Vagina (tissue), 2 donors: ENCODE data around the gene ABCC3. TPM values are rescaled to one million over a fixed set of nuclear protein-coding genes. Genes with fewer than 3 reads are reported as not detected.

Experiments
- DNase-seq, 2 donors: peaks; one replicate each; pipeline ENCODE4 v3.0.0-alpha.2; 2017; ENCODE audit errors: extremely low spot score in 2 of 2
- H3K27ac ChIP-seq: fragments of 200-600 bp; sonication (generic); one replicate; pipeline ENCODE4 v1.5.1; 2019
- H3K27me3 ChIP-seq: fragments of 200-600 bp; sonication (generic); one replicate; pipeline ENCODE4 v1.5.1; 2019
- H3K36me3 ChIP-seq, 2 donors: fragments of 200-600 bp; sonication (generic); one replicate each; pipeline ENCODE4 v1.5.1; 2017 to 2019
- H3K4me1 ChIP-seq: fragments of 200-600 bp; sonication (generic); one replicate; pipeline ENCODE4 v1.5.1; 2019
- H3K4me3 ChIP-seq, 2 donors: fragments of 200-600 bp; sonication (generic); 1 replicate in 1 of 2; 2 replicates in 1 of 2; pipeline ENCODE4 v1.5.1; 2016 to 2019
- H3K9me3 ChIP-seq: fragments of 200-600 bp; sonication (generic); one replicate; pipeline ENCODE4 v1.5.1; 2019
- POLR2A ChIP-seq, 2 donors: fragments of 450-650 bp; IDR thresholded peaks; one replicate each; pipeline ENCODE4 v1.6.1; 2017; ENCODE audit warnings: antibody characterized with exemption in 2 of 2, mild to moderate bottlenecking in 2 of 2, moderate library complexity in 2 of 2
- POLR2AphosphoS5 ChIP-seq, 2 donors: sonication (generic); formaldehyde crosslinking; IDR thresholded peaks; one replicate each; pipeline ENCODE4 v1.9.0; 2017; ENCODE audit warnings: antibody characterized with exemption in 2 of 2, mild to moderate bottlenecking in 2 of 2, low read depth in 1 of 2; ENCODE audit not compliant: insufficient read depth in 1 of 2
- intact Hi-C: fragments of 100-400 bp; cut with DNase I; formaldehyde crosslinking; loops from one replicate; pipeline ENCODE4 v1.15.1; 2023
- total RNA-seq: library from RNA; depleted of rRNA; stranded (reverse); fragments of >200 nt; gene quantifications from one replicate; pipeline ENCODE4 v1.2.3, GENCODE V29; 2016
- TF ChIP-seq, protein P1 (sequence below), 3 experiments: fragments of 450-650 bp in 2 of 3; fragments of 200-600 bp in 1 of 3; sonication (generic) in 1 of 3; IDR thresholded peaks; one replicate each; pipeline ENCODE4 v1.5.1; 2017 to 2019; ENCODE audit warnings: antibody characterized with exemption in 3 of 3, mild to moderate bottlenecking in 2 of 3, moderate library complexity in 2 of 3

Gene ABCC3
- total RNA-seq, 1 donor from 2014 or later: 47.6 TPM

- no peak for DNase-seq
- Histone ChIP-seq H3K27ac (no peak overlapping the region), H3K9me3 (no peaks in the 10 kb centered on the region), H3K36me3 (no peaks in the 10 kb centered on the region), H3K4me3 (no peak overlapping the region), H3K4me1 (peaks cover 11% of the 10 kb centered on the region), H3K27me3 (no peaks in the 10 kb centered on the region)
- TF ChIP-seq, protein P1, sequence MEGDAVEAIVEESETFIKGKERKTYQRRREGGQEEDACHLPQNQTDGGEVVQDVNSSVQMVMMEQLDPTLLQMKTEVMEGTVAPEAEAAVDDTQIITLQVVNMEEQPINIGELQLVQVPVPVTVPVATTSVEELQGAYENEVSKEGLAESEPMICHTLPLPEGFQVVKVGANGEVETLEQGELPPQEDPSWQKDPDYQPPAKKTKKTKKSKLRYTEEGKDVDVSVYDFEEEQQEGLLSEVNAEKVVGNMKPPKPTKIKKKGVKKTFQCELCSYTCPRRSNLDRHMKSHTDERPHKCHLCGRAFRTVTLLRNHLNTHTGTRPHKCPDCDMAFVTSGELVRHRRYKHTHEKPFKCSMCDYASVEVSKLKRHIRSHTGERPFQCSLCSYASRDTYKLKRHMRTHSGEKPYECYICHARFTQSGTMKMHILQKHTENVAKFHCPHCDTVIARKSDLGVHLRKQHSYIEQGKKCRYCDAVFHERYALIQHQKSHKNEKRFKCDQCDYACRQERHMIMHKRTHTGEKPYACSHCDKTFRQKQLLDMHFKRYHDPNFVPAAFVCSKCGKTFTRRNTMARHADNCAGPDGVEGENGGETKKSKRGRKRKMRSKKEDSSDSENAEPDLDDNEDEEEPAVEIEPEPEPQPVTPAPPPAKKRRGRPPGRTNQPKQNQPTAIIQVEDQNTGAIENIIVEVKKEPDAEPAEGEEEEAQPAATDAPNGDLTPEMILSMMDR (IDR thresholded peaks at IDR 0.05): no peak
- TF ChIP-seq POLR2AphosphoS5 (IDR thresholded peaks at IDR 0.05; ENCODE audit: insufficient read depth in 1 of 2, low read depth in 1 of 2) (no peak), POLR2A (IDR thresholded peaks at IDR 0.05) (no peak)
- intact Hi-C loops: no loop called here
Observed at GRCh38 chr17:50667259-50668024, 32.8 kb downstream of the ABCC3 start.

GRCh38 chr17:50668025-50668837, 33.5 kb downstream of the ABCC3 start:
- H3K36me3 ChIP-seq: no peaks in the 10 kb centered on the region
- TF ChIP-seq POLR2AphosphoS5 (IDR thresholded peaks at IDR 0.05; ENCODE audit: insufficient read depth in 1 of 2, low read depth in 1 of 2): no peak
- no peak for TF ChIP-seq POLR2A (IDR thresholded peaks at IDR 0.05)
- intact Hi-C loops: no loop called here
- DNase-seq: no peak
- peaks cover 17% of the 10 kb centered on the region for H3K4me1 ChIP-seq
- H3K27me3 ChIP-seq: no peaks in the 10 kb centered on the region
- no peak overlapping the region for H3K4me3 ChIP-seq
- H3K27ac ChIP-seq: no peak overlapping the region
- no peaks in the 10 kb centered on the region for H3K9me3 ChIP-seq

- Histone ChIP-seq H3K36me3 (no peaks in the 10 kb centered on the region), H3K4me1 (peaks cover 17% of the 10 kb centered on the region), H3K9me3 (no peaks in the 10 kb centered on the region), H3K27me3 (no peaks in the 10 kb centered on the region), H3K27ac (no peak overlapping the region), H3K4me3 (no peak overlapping the region)
- TF ChIP-seq POLR2A (IDR thresholded peaks at IDR 0.05): no peak
- TF ChIP-seq POLR2AphosphoS5 (IDR thresholded peaks at IDR 0.05; ENCODE audit: insufficient read depth in 1 of 2, low read depth in 1 of 2): no peak
- TF ChIP-seq, protein P1 (IDR thresholded peaks at IDR 0.05): no peak
- intact Hi-C loops: no loop called here
- DNase-seq: no peak
Observed at GRCh38 chr17:50668838-50669581, 34.3 kb downstream of the ABCC3 start.

- peaks cover 17% of the 10 kb centered on the region for H3K4me1 ChIP-seq
- H3K9me3 ChIP-seq: no peaks in the 10 kb centered on the region
- intact Hi-C loops: no loop called here
- no peak overlapping the region for H3K27ac ChIP-seq
- no peaks in the 10 kb centered on the region for H3K27me3 ChIP-seq
- TF ChIP-seq POLR2A (IDR thresholded peaks at IDR 0.05) (no peak), POLR2AphosphoS5 (IDR thresholded peaks at IDR 0.05; ENCODE audit: insufficient read depth in 1 of 2, low read depth in 1 of 2) (no peak)
- TF ChIP-seq, protein P1 (IDR thresholded peaks at IDR 0.05): no peak
- no peak for DNase-seq
- H3K4me3 ChIP-seq: no peak overlapping the region
- no peaks in the 10 kb centered on the region for H3K36me3 ChIP-seq
Observed at GRCh38 chr17:50672071-50672470, 37.4 kb downstream of the ABCC3 start.

DNA sequence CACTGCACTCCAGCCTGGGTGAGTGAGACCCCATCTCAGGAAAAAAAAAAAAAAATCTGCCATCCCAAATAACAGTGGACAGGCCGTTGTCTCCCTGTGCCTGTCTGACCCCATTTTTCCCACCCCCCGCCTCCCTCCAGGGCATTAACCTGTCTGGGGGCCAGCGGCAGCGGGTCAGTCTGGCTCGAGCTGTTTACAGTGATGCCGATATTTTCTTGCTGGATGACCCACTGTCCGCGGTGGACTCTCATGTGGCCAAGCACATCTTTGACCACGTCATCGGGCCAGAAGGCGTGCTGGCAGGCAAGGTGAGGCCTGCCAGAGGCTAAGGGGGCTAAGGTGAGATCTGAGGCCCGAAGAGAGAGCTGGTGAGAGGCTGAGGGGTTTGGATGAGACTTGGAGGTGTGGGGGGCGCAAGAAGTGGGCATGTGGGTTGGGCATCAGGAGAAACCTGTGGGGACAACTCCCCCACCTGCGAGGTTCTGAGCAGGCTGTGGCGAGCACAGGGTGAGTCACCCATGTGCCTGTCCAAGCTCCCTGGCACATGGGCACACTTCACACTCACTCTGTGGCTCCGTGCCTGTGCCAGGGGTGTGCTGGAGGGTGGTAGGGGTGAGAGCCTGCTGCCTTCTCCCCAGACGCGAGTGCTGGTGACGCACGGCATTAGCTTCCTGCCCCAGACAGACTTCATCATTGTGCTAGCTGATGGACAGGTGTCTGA, 38.3 kb downstream of the ABCC3 start:
- Histone ChIP-seq H3K4me1 (peaks cover 17% of the 10 kb centered on the region), H3K9me3 (no peaks in the 10 kb centered on the region), H3K4me3 (no peak overlapping the region), H3K36me3 (no peaks in the 10 kb centered on the region), H3K27ac (no peak overlapping the region), H3K27me3 (no peaks in the 10 kb centered on the region)
- intact Hi-C loops: no loop called here
- peak; percentile 20 to 36 for TF ChIP-seq POLR2AphosphoS5 (IDR thresholded peaks at IDR 0.05; ENCODE audit: insufficient read depth in 1 of 2, low read depth in 1 of 2)
- TF ChIP-seq POLR2A (IDR thresholded peaks at IDR 0.05): no peak
- no peak for DNase-seq
